HepG2 (cell line): ENCODE data around the gene SEMA4A. TPM values are rescaled to one million over a fixed set of nuclear protein-coding genes. Genes with fewer than 3 reads are reported as not detected.

Experiments used
- ARNT2 ChIP-seq: sonication (generic); formaldehyde crosslinking; IDR thresholded peaks from 2 replicates; pipeline ENCODE4 v1.8.0; 2022; ENCODE audit warnings: mild to moderate bottlenecking, low read depth, missing genetic modification reagents, moderate library complexity
- GABPA ChIP-seq, 2 experiments: IDR thresholded peaks; 2 replicates each; pipeline ENCODE4 v1.6.1; 2011 to 2016; ENCODE audit warnings: low read depth in 2 of 2, low read length in 1 of 2, missing biosample characterization in 1 of 2, missing genetic modification characterization in 1 of 2
- NFYC ChIP-seq: IDR thresholded peaks from 2 replicates; pipeline ENCODE4 v1.6.1; 2016; ENCODE audit warnings: missing genetic modification reagents, missing compliant biosample characterization
- POLR2AphosphoS5 ChIP-seq: IDR thresholded peaks from 2 replicates; pipeline ENCODE4 v1.6.1; 2012; ENCODE audit warnings: low read depth, low read length
- PRPF4 ChIP-seq: fragments of 200-400 bp; formaldehyde crosslinking; IDR thresholded peaks from 2 replicates; pipeline ENCODE4 v1.6.1; 2016; ENCODE audit warnings: low read length, low read depth; ENCODE audit not compliant: poor library complexity, severe bottlenecking
- RBFOX2 ChIP-seq: fragments of 200-400 bp; formaldehyde crosslinking; IDR thresholded peaks from 2 replicates; pipeline ENCODE4 v1.6.1; 2017; ENCODE audit warnings: low read depth, mild to moderate bottlenecking, low read length
- SALL1 ChIP-seq: sonication (generic); formaldehyde crosslinking; IDR thresholded peaks from 2 replicates; pipeline ENCODE4 v1.8.0; 2022; ENCODE audit warnings: mild to moderate bottlenecking, missing genetic modification reagents
- YY1 ChIP-seq: IDR thresholded peaks from 2 replicates; pipeline ENCODE4 v1.6.1; 2011; ENCODE audit warnings: low read length, low read depth, moderate library complexity, mild to moderate bottlenecking; ENCODE audit not compliant: insufficient read depth, insufficient replicate concordance
- ZNF350 ChIP-seq: sonication (generic); formaldehyde crosslinking; IDR thresholded peaks from 2 replicates; pipeline ENCODE4 v1.4.0; 2020; ENCODE audit warnings: mild to moderate bottlenecking, low read depth, missing genetic modification reagents, borderline replicate concordance
- polyA plus RNA-seq, 8 experiments: library from polyadenylated mRNA; depleted of rRNA in 3 of 8; stranded (reverse) in 7 of 8; unstranded in 1 of 8; fragments of >200 nt; fragmentation: Illumina TruSeq in 4 of 8; extraction: Trizol in 4 of 8; gene quantifications; 2 replicates each; pipeline versions ENCODE4 v1.2.1 to v1.2.3, GENCODE V29; 2011 to 2016; ENCODE audit warnings: low read depth in 4 of 8, missing spikeins in 1 of 8, mixed read lengths in 1 of 8; ENCODE audit not compliant: insufficient read depth in 1 of 8
- total RNA-seq, 5 experiments: library from RNA; depleted of rRNA; stranded (reverse); fragments of >200 nt; fragmentation: Illumina TruSeq; extraction: Trizol; gene quantifications; 2 replicates each; pipeline ENCODE4 v1.2.3, GENCODE V29; 2016; ENCODE audit warnings: low read depth in 1 of 5
- TF ChIP-seq, protein P1 (sequence below): IDR thresholded peaks from 2 replicates; pipeline ENCODE4 v1.4.0; 2020; ENCODE audit warnings: mild to moderate bottlenecking, missing genetic modification reagents
- TF ChIP-seq, protein P2 (sequence below): sonication (generic); formaldehyde crosslinking; IDR thresholded peaks from 2 replicates; pipeline ENCODE4 v1.5.0; 2020; ENCODE audit warnings: mild to moderate bottlenecking, missing genetic modification reagents
- TF ChIP-seq, protein P3 (sequence below): IDR thresholded peaks from 2 replicates; pipeline ENCODE4 v1.6.1; 2016; ENCODE audit warnings: missing genetic modification reagents, missing compliant biosample characterization
- TF ChIP-seq, protein P4 (sequence below): sonication (generic); formaldehyde crosslinking; IDR thresholded peaks from 2 replicates; pipeline ENCODE4 v1.4.0; 2020; ENCODE audit warnings: mild to moderate bottlenecking, missing genetic modification reagents, borderline replicate concordance
- TF ChIP-seq, protein P5 (sequence below): IDR thresholded peaks from 2 replicates; pipeline ENCODE4 v1.6.1; 2016

The SEMA4A gene
- total and polyA plus RNA-seq, 2 of the 13 experiments (the other 11 are each of a cell fraction or from before 2014, with no cell fraction given), result 0.09 to 0.20 TPM

DNA sequence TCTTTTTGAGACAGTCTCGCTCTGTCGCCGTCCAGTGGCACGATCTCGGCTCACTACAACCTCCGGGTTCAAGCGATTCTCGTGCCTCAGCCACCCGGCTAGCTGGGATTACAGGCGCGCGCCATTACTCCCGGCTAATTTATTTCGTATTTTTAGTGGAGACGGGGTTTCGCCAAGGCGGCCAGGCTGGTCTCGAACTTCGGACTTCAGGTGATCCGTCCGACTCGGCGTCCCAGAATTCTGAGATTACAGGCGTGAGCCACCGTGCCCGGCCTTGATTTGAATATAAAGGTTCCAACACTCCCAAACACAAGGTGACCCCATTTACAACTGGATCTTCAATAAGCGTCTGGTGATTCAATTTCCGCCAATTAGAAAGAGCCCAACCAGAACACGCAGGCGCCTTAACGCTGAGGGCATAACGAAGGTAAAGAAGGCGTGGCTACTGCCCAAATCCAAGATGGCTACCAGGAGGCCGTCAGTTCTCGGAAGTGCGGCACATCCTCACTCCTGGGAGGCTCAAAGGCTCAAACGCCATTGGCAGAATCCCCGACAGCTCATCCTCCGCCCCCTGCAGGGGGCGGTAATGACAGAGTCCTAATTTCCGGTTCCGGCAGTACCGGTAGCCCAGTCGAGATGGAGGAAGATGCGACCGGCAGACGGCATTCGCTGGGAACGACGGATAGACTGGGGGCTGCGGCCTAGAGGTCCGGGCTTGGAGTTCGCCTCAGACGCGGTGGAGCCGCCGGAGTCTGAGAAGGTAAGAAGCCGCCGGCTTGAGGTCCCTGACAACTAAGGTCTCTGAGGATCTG lies 40.3 kb downstream of the SEMA4A start, which contains the start of gene SLC25A44 (continued):
- TF ChIP-seq, protein P1, sequence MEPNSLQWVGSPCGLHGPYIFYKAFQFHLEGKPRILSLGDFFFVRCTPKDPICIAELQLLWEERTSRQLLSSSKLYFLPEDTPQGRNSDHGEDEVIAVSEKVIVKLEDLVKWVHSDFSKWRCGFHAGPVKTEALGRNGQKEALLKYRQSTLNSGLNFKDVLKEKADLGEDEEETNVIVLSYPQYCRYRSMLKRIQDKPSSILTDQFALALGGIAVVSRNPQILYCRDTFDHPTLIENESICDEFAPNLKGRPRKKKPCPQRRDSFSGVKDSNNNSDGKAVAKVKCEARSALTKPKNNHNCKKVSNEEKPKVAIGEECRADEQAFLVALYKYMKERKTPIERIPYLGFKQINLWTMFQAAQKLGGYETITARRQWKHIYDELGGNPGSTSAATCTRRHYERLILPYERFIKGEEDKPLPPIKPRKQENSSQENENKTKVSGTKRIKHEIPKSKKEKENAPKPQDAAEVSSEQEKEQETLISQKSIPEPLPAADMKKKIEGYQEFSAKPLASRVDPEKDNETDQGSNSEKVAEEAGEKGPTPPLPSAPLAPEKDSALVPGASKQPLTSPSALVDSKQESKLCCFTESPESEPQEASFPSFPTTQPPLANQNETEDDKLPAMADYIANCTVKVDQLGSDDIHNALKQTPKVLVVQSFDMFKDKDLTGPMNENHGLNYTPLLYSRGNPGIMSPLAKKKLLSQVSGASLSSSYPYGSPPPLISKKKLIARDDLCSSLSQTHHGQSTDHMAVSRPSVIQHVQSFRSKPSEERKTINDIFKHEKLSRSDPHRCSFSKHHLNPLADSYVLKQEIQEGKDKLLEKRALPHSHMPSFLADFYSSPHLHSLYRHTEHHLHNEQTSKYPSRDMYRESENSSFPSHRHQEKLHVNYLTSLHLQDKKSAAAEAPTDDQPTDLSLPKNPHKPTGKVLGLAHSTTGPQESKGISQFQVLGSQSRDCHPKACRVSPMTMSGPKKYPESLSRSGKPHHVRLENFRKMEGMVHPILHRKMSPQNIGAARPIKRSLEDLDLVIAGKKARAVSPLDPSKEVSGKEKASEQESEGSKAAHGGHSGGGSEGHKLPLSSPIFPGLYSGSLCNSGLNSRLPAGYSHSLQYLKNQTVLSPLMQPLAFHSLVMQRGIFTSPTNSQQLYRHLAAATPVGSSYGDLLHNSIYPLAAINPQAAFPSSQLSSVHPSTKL (CRISPR knock-in tag), result peak; percentile 27; the same call in 1 of the 2 replicates
- TF ChIP-seq PRPF4 (peak; percentile 90), YY1 (peak; percentile 100), POLR2AphosphoS5 (peak; percentile 77), ARNT2 (CRISPR knock-in tag) (peak; percentile 71; the same call in 1 of the 2 replicates), ZNF350 (peak; percentile 70; the same call in 1 of the 2 replicates), NFYC (CRISPR knock-in tag) (peak; percentile 82), RBFOX2 (peak; percentile 49; the same call in 1 of the 2 replicates), GABPA (IDR thresholded peaks at IDR 0.05; ENCODE audit: low read depth, low read length) (peak; percentile 83), GABPA (CRISPR knock-in tag; IDR thresholded peaks at IDR 0.05; ENCODE audit: low read depth) (peak; percentile 97), SALL1 (CRISPR knock-in tag) (peak; percentile 53; the same call in 1 of the 2 replicates)
- TF ChIP-seq, protein P2, sequence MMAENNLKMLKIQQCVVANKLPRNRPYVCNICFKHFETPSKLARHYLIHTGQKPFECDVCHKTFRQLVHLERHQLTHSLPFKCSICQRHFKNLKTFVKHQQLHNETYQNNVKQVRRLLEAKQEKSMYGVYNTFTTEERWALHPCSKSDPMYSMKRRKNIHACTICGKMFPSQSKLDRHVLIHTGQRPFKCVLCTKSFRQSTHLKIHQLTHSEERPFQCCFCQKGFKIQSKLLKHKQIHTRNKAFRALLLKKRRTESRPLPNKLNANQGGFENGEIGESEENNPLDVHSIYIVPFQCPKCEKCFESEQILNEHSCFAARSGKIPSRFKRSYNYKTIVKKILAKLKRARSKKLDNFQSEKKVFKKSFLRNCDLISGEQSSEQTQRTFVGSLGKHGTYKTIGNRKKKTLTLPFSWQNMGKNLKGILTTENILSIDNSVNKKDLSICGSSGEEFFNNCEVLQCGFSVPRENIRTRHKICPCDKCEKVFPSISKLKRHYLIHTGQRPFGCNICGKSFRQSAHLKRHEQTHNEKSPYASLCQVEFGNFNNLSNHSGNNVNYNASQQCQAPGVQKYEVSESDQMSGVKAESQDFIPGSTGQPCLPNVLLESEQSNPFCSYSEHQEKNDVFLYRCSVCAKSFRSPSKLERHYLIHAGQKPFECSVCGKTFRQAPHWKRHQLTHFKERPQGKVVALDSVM (CRISPR knock-in tag), result peak; percentile 89
- TF ChIP-seq, protein P3, sequence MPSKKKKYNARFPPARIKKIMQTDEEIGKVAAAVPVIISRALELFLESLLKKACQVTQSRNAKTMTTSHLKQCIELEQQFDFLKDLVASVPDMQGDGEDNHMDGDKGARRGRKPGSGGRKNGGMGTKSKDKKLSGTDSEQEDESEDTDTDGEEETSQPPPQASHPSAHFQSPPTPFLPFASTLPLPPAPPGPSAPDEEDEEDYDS (CRISPR knock-in tag), result peak; percentile 59
- TF ChIP-seq, protein P4, sequence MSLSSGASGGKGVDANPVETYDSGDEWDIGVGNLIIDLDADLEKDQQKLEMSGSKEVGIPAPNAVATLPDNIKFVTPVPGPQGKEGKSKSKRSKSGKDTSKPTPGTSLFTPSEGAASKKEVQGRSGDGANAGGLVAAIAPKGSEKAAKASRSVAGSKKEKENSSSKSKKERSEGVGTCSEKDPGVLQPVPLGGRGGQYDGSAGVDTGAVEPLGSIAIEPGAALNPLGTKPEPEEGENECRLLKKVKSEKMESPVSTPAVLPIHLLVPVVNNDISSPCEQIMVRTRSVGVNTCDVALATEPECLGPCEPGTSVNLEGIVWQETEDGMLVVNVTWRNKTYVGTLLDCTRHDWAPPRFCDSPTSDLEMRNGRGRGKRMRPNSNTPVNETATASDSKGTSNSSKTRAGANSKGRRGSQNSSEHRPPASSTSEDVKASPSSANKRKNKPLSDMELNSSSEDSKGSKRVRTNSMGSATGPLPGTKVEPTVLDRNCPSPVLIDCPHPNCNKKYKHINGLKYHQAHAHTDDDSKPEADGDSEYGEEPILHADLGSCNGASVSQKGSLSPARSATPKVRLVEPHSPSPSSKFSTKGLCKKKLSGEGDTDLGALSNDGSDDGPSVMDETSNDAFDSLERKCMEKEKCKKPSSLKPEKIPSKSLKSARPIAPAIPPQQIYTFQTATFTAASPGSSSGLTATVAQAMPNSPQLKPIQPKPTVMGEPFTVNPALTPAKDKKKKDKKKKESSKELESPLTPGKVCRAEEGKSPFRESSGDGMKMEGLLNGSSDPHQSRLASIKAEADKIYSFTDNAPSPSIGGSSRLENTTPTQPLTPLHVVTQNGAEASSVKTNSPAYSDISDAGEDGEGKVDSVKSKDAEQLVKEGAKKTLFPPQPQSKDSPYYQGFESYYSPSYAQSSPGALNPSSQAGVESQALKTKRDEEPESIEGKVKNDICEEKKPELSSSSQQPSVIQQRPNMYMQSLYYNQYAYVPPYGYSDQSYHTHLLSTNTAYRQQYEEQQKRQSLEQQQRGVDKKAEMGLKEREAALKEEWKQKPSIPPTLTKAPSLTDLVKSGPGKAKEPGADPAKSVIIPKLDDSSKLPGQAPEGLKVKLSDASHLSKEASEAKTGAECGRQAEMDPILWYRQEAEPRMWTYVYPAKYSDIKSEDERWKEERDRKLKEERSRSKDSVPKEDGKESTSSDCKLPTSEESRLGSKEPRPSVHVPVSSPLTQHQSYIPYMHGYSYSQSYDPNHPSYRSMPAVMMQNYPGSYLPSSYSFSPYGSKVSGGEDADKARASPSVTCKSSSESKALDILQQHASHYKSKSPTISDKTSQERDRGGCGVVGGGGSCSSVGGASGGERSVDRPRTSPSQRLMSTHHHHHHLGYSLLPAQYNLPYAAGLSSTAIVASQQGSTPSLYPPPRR (CRISPR knock-in tag), result peak; percentile 30; the same call in 1 of the 2 replicates
- TF ChIP-seq, protein P5, sequence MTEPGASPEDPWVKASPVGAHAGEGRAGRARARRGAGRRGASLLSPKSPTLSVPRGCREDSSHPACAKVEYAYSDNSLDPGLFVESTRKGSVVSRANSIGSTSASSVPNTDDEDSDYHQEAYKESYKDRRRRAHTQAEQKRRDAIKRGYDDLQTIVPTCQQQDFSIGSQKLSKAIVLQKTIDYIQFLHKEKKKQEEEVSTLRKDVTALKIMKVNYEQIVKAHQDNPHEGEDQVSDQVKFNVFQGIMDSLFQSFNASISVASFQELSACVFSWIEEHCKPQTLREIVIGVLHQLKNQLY, result peak; percentile 39; the same call in 1 of the 2 replicates
